ENCODE data around the gene FOXD4L3.
"Not testable (repeated sequence)": the region's sequence is repeated elsewhere in the genome, so short reads cannot be mapped to it uniquely, and the experiment has no call there.

FOXD4L3 gene

GRCh38 chr9:68302567-68302966 lies at the start of gene FOXD4L3:
Gene FOXD4L3, plus strand, starts transcription at chr9:68302867. Its CDS starts 85 bp downstream, at chr9:68302952.
- FAIRE-seq; DNase-seq (ENCODE audit: insufficient read length, low spot score): not testable (repeated sequence)

GRCh38 chr9:68281041-68281440 lies 21.6 kb upstream of the FOXD4L3 start:
- DNase-seq (ENCODE audit: insufficient read length, low spot score); FAIRE-seq: not testable (repeated sequence)

- not testable (repeated sequence) for FAIRE-seq
Measured at GRCh38 chr9:68303771-68304170, 1.1 kb downstream of the FOXD4L3 start.

GRCh38 chr9:68304212-68304611 lies 1.5 kb downstream of the FOXD4L3 start:
- not testable (repeated sequence) for FAIRE-seq; DNase-seq (ENCODE audit: insufficient read length, low spot score)

More at GRCh38 chr9:68303771-68304170, 1.1 kb downstream of the FOXD4L3 start:
- not testable (repeated sequence) for DNase-seq (ENCODE audit: insufficient read length, low spot score)

- not testable (repeated sequence) for FAIRE-seq; DNase-seq (ENCODE audit: insufficient read length, low spot score)
Measured at GRCh38 chr9:68304777-68305176, 2.1 kb downstream of the FOXD4L3 start.

- DNase-seq (ENCODE audit: insufficient read length, low spot score); FAIRE-seq: not testable (repeated sequence)
Measured at GRCh38 chr9:68305680-68306285, 3.1 kb downstream of the FOXD4L3 start.

- DNase-seq (ENCODE audit: insufficient read length, low spot score); FAIRE-seq: not testable (repeated sequence)
Measured at GRCh38 chr9:68306391-68306964, 3.8 kb downstream of the FOXD4L3 start.

- DNase-seq (ENCODE audit: insufficient read length, low spot score); FAIRE-seq: not testable (repeated sequence)
Measured at GRCh38 chr9:68307127-68307526, 4.5 kb downstream of the FOXD4L3 start.

GRCh38 chr9:68307654-68308053 lies 5.0 kb downstream of the FOXD4L3 start:
- FAIRE-seq; DNase-seq (ENCODE audit: insufficient read length, low spot score): not testable (repeated sequence)

GRCh38 chr9:68311208-68311607 lies 8.5 kb downstream of the FOXD4L3 start:
- not testable (repeated sequence) for FAIRE-seq; DNase-seq (ENCODE audit: insufficient read length, low spot score)

GRCh38 chr9:68318209-68318608 lies 15.5 kb downstream of the FOXD4L3 start:
- FAIRE-seq; DNase-seq (ENCODE audit: insufficient read length, low spot score): not testable (repeated sequence)

GRCh38 chr9:68323749-68324148 lies 21.1 kb downstream of the FOXD4L3 start:
- FAIRE-seq; DNase-seq (ENCODE audit: insufficient read length, low spot score): not testable (repeated sequence)

GRCh38 chr9:68324518-68324917 lies 21.9 kb downstream of the FOXD4L3 start:
- DNase-seq (ENCODE audit: insufficient read length, low spot score); FAIRE-seq: not testable (repeated sequence)

- DNase-seq (ENCODE audit: insufficient read length, low spot score); FAIRE-seq: not testable (repeated sequence)
Measured at GRCh38 chr9:68329106-68329505, 26.4 kb downstream of the FOXD4L3 start.

- not testable (repeated sequence) for DNase-seq (ENCODE audit: insufficient read length, low spot score); FAIRE-seq
Measured at GRCh38 chr9:68330531-68331173, 28.0 kb downstream of the FOXD4L3 start.

GRCh38 chr9:68332122-68332521 lies 29.5 kb downstream of the FOXD4L3 start:
- DNase-seq (ENCODE audit: insufficient read length, low spot score); FAIRE-seq: not testable (repeated sequence)

GRCh38 chr9:68335935-68336334 lies 33.3 kb downstream of the FOXD4L3 start:
- FAIRE-seq; DNase-seq (ENCODE audit: insufficient read length, low spot score): not testable (repeated sequence)

GRCh38 chr9:68336639-68337339 lies 34.1 kb downstream of the FOXD4L3 start:
- DNase-seq (ENCODE audit: insufficient read length, low spot score); FAIRE-seq: not testable (repeated sequence)

GRCh38 chr9:68338000-68338399 lies 35.3 kb downstream of the FOXD4L3 start:
- not testable (repeated sequence) for FAIRE-seq

GRCh38 chr9:68342265-68343025 lies 39.8 kb downstream of the FOXD4L3 start:
- FAIRE-seq; DNase-seq (ENCODE audit: insufficient read length, low spot score): not testable (repeated sequence)

More at GRCh38 chr9:68338000-68338399, 35.3 kb downstream of the FOXD4L3 start:
- DNase-seq (ENCODE audit: insufficient read length, low spot score), result not testable (repeated sequence)

Data from GM19239 (cell line).